ENCODE results near the gene KIRREL3.

DNA sequence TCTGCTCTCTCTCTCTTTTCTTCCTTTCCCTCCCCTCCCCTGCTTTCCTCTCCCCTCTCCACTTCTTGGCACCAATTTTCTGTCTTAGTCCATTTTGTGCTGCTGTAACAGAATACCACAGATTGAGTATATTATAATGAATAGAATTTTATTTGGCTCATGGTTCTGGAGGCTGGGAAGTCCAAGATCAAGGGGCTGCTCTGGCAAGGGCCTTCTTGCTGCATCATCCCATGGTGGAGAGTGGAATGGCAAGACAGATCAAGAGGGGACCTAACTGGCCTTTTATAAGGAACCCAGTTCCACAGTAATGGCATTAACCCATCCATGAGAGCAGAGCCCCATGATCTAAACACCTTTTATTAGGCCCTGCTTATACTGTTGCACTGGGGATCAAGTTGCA, 600.6 kb downstream of the KIRREL3 start:
- TF ChIP-seq CHD2 (IDR thresholded peaks at IDR 0.05; ENCODE audit: low read length, partially characterized antibody) (no peak), EP300 (IDR thresholded peaks at IDR 0.05) (no peak), MYC (IDR thresholded peaks at IDR 0.05; ENCODE audit: borderline replicate concordance, low read length) (no peak)
- TF ChIP-seq, protein P1, sequence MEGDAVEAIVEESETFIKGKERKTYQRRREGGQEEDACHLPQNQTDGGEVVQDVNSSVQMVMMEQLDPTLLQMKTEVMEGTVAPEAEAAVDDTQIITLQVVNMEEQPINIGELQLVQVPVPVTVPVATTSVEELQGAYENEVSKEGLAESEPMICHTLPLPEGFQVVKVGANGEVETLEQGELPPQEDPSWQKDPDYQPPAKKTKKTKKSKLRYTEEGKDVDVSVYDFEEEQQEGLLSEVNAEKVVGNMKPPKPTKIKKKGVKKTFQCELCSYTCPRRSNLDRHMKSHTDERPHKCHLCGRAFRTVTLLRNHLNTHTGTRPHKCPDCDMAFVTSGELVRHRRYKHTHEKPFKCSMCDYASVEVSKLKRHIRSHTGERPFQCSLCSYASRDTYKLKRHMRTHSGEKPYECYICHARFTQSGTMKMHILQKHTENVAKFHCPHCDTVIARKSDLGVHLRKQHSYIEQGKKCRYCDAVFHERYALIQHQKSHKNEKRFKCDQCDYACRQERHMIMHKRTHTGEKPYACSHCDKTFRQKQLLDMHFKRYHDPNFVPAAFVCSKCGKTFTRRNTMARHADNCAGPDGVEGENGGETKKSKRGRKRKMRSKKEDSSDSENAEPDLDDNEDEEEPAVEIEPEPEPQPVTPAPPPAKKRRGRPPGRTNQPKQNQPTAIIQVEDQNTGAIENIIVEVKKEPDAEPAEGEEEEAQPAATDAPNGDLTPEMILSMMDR (IDR thresholded peaks at IDR 0.05): no peak
- TF ChIP-seq, protein P2, sequence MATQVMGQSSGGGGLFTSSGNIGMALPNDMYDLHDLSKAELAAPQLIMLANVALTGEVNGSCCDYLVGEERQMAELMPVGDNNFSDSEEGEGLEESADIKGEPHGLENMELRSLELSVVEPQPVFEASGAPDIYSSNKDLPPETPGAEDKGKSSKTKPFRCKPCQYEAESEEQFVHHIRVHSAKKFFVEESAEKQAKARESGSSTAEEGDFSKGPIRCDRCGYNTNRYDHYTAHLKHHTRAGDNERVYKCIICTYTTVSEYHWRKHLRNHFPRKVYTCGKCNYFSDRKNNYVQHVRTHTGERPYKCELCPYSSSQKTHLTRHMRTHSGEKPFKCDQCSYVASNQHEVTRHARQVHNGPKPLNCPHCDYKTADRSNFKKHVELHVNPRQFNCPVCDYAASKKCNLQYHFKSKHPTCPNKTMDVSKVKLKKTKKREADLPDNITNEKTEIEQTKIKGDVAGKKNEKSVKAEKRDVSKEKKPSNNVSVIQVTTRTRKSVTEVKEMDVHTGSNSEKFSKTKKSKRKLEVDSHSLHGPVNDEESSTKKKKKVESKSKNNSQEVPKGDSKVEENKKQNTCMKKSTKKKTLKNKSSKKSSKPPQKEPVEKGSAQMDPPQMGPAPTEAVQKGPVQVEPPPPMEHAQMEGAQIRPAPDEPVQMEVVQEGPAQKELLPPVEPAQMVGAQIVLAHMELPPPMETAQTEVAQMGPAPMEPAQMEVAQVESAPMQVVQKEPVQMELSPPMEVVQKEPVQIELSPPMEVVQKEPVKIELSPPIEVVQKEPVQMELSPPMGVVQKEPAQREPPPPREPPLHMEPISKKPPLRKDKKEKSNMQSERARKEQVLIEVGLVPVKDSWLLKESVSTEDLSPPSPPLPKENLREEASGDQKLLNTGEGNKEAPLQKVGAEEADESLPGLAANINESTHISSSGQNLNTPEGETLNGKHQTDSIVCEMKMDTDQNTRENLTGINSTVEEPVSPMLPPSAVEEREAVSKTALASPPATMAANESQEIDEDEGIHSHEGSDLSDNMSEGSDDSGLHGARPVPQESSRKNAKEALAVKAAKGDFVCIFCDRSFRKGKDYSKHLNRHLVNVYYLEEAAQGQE (IDR thresholded peaks at IDR 0.05): no peak

All from A549 (cell line).